Fibroblast of pulmonary artery (primary cell): ENCODE results near the gene RECK.

Experiments used
- DNase-seq: peaks from one replicate; pipeline ENCODE4 v3.0.0-alpha.2; 2010; ENCODE audit warnings: low read depth
- H3K4me3 ChIP-seq: replicated peaks from 2 replicates; pipeline ENCODE4 v1.5.1; 2011; ENCODE audit warnings: low read depth, mild to moderate bottlenecking, control low read depth, low read length, moderate library complexity
- CTCF ChIP-seq: IDR thresholded peaks from 2 replicates; pipeline ENCODE4 v1.5.1; 2011; ENCODE audit warnings: mild to moderate bottlenecking, control low read depth, low read length, inconsistent platforms; ENCODE audit errors: missing control alignments

The RECK gene

DNA sequence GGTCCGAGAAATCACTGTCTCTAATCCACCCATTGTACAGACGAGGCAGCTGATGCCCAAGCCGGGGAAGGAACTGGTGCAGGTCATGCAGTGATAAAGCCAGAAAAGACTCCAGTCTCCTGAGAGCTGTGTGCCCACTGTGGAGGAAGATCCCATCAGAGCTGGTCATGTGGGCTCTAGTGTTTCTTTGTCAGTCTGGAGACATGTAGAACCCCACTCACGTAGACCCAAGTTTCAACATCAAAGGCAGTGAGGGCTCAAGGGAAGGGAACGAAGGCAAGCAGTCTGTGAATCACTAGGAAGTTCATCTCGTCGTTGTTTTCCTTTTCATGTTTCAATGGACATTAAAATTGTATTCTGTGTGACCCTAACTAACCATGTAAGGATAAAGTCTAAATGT is 85.3 kb downstream of the RECK start:
- no peak for TF ChIP-seq CTCF
- H3K4me3 ChIP-seq, result no peak overlapping the region
- DNase-seq, result no peak

DNA sequence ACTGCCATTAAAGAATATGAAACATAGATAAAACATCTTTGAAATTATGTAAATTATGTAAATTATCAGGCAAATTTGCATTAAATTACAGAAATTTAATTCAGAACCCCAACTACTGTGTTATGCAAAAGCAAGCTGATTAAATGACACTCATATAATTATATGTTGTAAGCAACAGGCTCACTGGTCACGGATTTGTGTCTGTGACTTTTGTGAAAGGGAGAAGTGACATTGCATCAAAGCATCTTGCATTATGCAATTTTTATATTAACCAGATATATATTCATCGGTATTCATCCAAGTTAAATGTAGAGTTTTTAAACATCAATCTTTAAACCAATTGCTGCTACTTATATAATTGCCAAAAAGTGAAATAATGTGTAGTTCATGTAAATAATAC is 86.8 kb downstream of the RECK start:
- no peak for DNase-seq
- TF ChIP-seq CTCF, result no peak
- H3K4me3 ChIP-seq, result no peak overlapping the region

GRCh38 chr9:36125062-36125855 is 88.5 kb downstream of the RECK start:
- no peak overlapping the region for H3K4me3 ChIP-seq
- no peak for DNase-seq
- no peak for TF ChIP-seq CTCF

DNA sequence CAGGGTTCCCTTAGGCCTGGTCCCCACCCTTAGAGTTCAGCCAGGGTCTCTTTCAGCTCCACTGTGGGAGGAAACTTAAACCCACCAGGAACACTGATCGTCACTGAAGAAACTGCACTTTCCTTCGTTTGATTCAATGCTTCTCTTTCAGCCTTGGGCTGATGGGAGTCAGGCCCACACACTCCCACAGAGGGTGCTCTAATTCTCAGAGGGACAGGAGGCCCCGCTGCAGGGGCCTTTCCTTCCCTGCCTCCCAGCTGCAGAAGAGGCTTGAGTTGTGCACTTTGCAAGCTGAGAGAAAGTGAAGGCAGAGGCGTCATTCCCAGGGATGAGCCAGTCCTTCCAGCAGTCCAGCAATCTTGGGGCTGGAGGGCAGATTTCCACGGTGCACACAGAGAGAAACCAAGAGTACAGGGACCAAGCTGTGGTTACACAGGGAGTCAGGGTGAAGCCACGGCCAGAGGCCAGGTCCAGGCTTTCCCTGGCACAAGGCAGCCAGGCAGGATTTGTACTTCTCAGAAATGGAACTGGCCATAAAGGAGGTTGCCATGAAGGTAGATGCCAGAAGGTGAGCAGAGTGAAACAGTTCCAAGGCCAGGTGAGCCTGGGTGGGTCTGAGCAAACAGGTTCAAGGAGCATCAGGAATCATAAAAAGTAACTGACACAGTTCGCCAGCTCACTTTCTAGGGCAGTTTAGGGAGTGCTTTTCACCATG is 89.5 kb downstream of the RECK start:
- no peak overlapping the region for H3K4me3 ChIP-seq
- DNase-seq, result no peak
- TF ChIP-seq CTCF, result no peak

DNA sequence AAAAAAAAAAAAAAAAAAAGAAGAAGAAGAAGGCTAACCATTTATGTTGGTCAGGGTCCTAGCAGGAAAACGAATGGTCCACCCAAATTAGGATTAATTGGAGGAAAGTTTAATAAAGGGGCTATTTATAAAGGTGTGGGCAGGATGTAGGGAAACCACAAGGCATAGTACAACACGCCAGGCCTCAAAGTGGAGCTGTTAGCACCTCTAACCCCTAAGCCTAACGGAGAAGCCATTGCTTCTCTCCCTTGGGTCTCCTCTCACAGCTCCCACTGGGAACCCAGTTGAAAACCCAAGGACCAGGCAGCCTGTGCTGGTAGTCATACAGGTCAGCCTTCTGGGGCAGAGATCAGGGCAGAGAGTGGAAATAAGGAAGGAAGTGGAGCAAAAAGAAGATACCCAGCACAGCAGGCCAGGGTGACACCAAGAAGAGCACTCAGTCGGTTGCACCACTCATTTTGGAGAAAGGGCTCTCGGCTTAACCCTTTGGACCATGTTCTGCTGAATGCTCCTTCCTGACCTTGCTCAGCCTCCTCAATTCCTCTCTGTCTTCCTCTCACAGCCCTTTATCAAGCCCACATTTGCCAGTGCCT is 91.0 kb downstream of the RECK start:
- no peak for DNase-seq
- H3K4me3 ChIP-seq, result no peak overlapping the region
- TF ChIP-seq CTCF, result no peak

- no peak overlapping the region for H3K4me3 ChIP-seq
- TF ChIP-seq CTCF, result no peak
- DNase-seq, result no peak
These were observed 91.6 kb downstream of the RECK start for GRCh38 chr9:36128349-36128748.
